HG03025 (cell line): Measurements from ENCODE around the gene SRGN.
"Not testable (repeated sequence)": the region's sequence is repeated elsewhere in the genome, so short reads cannot be mapped to it uniquely, and the experiment has no call there.

Experiments used
- ATAC-seq: cut with Tn5 transposase; IDR thresholded peaks from one replicate; pipeline ENCODE4 v1.9.1; 2021; ENCODE audit warnings: mild to moderate bottlenecking, moderate library complexity; ENCODE audit not compliant: unreplicated experiment, low FRiP score

The SRGN gene, protein sequence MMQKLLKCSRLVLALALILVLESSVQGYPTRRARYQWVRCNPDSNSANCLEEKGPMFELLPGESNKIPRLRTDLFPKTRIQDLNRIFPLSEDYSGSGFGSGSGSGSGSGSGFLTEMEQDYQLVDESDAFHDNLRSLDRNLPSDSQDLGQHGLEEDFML

DNA sequence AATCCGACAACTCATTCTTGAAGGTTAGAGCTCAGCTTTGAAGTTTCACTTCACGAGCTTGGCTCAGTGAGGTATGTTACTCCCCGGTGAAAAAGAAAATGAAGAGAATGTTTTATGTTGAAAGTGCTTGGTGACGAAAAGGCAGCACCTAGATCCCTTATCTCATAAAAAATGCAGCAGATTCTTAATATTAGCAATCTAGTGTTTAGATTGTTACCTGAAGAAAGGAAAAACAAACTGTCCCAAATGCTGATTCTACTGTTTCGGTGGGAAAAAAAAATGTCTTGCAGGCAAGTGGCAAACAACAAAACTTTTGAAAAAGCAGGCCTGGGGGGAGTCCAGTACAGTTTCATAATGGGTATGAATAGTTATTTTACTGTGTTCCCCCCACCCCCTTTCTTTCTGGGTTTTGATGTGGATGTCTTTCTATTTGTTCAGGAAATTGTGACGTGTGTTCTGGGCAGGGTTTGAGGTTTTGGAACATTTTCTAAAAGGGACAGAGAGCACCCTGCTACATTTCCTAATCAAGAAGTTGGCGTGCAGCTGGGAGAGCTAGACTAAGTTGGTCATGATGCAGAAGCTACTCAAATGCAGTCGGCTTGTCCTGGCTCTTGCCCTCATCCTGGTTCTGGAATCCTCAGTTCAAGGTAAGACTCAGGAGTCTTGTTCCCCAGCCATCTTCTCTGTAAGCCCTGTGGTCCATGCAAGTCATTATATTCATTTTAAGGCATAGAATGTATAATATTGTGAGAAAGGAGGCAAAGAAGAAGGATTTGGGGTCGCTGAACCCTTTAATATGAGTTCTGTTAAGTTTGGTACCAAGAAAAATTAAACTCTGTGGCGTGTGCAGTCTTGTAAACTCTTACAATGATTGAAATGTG lies at the start of gene SRGN:
SRGN (plus strand) TSS at position 514 of the 881 bp plus-strand sequence; CDS start at position 569, 55 bp downstream.
- ATAC-seq, result peak; percentile 37

DNA sequence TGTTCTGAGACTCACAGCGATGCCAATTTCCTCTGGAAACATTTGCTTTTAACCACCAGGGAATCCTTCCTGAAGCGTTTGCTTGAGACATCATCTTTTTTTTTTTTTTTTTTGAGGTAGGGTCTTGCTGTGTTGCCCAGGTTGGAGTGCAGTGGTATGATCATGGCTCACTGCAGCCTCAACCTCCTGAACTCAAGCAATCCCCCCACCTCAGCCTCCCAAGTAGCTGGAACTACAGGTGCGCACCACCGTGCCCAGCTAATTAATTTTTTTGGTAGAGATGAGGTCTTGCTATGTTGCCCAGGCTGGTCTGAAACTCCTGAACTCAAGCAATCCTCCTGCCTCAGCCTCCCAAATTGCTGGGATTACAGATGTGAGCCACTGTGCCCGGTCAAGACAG lies 47.0 kb upstream of the SRGN start:
- ATAC-seq, result not testable (repeated sequence)

DNA sequence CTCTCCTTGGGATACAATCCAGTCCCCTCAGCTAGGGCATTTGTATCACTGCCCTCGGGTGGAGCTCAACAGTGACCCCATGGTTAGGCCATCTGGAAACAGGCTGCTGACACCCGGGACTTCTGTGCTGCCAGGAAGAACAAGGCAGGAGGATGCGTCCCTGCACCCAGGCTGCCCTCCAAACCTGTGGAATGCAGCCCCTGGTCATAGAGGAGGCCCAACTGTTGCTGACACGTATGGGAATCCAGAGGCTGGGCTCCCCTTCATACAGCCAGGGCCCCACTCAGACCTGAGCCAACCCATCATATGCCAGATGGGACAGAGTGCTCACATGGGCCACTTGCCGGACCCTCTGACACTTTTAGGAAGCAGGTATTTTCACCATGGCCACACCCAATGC lies 45.5 kb upstream of the SRGN start:
- no peak for ATAC-seq

DNA sequence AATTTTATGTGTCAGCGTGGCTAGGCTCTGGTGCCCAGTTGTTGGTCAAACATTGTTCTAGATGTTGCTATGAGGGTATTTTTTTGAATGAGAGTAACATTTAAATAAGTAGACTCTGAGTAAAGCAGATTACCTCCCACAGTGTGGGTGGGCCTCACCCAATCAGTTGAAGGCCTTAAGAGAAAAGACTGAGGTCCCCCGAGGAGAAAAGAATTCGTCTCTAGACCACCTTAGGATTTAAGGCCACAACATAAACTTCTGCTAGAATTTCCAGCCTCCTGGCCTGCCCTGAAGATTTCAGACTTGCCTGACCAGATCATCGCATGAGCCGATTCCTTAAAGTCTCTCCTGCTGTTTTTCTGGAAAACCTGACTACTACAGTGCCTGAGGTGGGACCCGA lies 45.1 kb upstream of the SRGN start:
- ATAC-seq, result no peak

DNA sequence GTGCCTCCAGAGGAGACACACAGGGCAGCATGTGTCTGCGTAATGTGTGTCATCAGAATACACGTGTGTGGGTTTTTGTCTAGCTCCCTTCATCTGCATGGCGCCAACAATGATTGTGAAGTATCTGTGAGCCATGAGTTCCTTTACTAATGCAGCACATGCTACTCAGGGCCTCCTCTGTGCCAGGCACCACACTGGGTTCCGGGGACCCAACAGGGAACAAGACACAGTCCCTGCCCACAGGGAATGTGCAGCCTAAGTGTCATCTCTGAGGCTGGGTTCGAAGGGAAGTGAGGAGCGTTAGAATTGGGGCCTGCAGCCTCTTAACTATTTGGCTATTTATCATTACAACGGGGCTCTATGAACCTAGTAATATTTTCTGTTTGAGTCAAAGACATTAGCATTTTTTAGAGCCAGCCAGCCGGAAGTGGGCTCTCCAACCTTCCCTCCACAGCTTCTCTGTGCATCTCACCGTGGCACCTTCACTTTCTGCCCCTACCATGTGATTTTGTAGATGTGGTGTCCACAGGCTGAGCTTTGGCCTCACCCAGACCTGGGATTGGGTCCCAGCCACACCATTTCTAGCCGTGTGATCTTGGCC lies 43.9 kb upstream of the SRGN start:
- peak; percentile 35 for ATAC-seq

DNA sequence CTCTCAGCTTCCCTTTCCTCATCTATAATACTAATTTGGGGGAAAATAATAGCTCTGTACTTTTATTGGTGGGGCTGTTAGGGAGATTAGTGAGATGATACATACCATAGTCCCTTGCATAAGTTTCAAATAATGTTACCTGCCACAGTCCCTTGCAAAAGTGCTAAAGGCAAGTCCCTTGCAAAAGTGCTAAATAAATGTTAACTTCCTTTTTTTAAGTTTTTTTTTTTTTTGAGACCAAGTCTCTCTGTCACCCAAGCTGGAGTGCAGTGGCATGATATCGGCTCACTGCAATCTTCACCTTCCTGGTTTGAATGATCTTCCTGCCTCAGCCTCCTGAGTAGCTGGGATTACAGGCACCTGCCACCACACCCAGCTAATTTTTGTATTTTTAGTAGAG lies 43.4 kb upstream of the SRGN start:
- no peak for ATAC-seq

DNA sequence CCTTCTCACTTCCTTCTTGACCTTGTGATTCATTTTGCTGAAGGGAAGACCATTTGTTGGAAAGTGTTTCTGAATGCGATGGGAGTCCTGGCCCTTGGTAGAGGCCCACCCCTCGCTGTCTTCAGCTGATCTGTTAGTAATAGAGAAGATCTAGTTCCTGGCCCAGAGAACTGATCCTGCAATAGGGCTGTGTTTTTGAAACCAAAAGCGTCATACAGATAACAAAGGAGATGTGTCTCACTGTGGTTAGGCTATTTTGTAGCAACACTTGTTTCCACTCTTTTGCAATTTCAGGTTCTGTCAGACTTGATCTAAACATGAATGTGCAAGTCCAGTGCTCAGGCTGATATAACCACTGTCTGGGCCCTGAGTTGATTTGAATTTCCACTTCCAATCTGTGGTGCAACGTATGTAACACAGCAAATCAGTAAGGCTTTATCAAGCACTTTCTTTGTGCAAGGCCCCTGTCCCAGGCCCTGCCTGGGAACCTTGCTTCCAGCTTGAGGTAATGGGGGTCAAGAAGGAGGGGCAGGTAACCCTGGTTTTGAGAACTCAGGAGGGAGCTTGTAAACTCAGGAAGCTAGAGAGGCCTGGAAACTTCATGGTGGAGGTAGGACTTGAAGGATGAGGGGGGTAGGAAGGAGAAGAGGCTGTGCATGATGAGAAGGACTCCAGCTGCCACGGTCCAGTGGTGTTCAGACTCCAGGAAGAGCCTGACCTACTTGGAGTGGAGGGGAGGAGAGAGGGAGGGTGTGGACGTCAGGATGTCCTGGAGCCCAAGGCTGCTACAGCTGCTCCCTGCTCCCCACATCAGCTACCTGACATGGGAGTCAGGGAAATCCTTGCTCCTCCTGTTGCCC lies 42.2 kb upstream of the SRGN start:
- ATAC-seq, result peak; percentile 46

DNA sequence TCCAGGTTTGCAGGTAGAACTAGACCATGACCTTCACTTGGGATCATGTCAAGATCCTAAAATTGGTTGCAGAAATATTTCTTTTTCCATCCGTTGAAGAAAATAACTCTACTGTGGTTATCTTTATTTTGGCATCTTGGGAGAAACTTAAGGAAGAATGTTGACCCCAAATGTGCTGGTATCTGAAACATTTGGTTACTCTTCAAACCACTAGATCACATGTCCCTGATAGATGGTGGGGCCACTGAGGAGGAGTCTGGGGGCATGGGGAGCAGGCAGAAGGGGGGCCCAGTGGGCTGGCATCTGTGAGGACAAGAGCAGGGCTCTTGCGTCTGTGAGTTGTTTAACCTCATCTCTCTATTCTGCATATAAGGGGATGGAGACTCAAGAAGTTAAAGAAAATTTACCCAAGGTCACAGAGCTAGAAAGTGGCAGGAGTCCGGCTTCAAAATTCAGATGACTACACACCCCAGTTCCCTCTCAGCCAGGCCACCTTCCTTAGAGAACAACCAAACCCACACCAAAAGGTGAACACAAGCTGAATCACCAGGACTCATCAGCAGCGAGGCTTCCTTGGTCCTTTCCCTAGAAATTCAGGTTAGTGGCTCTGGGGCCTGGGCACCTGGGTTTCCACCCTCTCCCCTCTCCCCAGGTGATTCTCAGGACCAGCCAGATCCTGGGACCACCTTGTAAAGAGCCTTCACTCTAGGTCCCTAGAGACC lies 40.6 kb upstream of the SRGN start:
- ATAC-seq, result no peak

DNA sequence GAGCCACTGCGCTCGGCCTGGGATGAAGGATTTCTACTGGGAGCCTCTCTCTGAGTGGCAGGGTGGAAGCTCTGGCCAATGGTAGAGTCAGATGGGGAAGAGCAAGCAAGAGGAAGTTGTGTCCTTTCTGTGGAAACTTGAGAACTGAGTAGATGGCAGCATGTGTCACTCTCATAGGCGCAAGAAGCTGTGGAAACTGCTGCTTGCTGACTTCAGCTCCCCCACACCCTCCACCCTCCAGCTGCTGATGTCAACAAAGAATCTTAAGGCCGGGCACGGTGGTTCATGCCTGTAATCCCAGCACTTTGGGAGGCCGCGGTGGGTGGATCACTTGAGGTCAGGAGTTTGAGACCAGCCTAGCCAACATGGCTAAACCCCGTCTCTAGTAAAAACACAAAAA lies 39.8 kb upstream of the SRGN start:
- ATAC-seq, result no peak

DNA sequence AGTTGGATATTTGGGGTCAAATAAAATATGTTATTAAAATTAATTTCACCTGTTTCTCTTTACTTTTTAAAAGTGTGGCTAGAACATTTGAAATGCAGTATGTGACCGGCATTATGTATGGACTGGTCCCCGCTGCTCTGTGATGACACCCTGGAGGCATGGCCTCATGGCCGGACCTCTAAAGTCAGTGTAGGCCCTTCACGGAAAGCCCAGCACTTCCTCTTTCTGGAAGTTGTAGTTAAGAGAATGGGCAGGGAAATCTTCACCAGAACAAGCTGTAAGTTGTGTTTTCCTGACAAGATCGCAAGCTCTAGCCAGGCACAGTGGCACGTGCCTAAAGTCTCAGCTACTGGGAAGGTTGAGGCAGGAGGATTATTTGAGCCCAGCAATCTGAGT lies 38.3 kb upstream of the SRGN start:
- no peak for ATAC-seq

DNA sequence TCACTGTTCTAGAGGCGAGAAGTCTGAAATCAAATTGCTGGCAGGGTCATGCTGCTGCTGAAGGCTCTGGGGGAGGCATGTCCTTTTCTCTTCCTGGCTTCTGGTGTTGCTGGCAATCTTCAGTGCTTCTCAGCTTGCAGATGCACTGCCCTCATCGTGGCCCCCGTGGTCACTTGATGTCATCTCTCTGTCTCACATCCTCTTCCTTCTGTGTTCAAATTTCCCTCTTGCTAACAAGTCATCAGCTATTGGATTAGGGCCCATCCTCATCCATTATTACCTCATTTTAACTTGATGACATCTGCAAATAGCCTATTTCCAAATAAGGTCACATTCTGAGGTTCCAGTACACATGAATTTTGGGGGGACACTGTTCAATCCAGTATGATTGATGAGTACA lies 36.6 kb upstream of the SRGN start:
- ATAC-seq, result no peak

DNA sequence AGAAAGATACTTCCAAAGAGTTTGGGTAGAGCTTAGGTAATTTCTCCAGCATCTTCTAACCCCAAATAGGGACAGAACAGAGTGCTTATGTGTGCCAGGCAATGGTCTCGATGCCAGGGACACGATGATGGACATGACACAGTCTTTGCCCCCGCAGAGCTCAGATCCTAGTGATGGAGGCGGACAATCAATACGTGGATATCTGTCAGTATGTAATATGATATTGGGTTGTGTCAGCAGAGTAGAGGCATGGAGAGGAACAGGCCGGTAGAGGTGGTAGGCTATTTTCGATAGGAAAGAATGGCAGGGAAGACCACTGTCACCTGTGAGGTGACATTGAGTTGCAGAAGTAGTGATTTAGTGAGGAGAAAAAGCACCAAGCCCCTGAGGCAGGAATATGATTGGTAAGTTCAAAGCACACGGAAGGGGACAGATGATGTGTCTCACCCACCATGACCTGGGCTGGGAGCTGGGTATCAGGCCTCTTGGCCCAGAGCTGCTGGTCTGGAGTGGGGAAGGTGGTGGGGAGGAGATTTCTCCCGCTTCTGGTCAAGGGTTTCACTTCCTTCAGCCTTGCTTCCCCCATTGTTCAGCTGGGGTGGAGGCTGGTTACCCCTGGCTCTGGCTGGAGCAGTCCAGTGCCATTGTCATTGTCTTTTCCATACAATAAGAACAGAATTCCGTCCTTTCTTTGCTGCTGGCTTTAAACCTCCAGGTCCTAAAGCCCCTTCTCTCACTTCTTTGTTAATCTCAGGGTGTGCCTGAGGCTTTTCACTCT lies 36.0 kb upstream of the SRGN start:
- no peak for ATAC-seq

DNA sequence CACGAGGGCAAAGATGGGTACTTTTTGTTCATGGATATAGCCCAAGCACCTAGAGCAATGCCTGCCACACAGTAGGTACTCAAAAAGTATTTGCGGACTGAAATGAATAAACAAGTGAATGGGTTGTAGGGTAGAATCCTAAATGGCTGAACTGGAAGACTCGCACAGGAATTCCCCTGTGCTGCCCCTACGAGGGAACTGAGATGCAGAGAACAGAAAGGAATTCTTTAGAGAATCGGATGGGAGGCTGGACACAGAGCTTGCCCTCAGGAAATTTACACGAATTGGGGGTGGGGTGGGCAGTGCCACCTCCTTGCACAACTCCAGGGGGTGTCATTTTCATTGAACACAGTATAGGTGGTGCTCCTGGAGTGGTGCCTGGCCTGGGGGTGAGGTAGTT lies 35.2 kb upstream of the SRGN start:
- no peak for ATAC-seq

DNA sequence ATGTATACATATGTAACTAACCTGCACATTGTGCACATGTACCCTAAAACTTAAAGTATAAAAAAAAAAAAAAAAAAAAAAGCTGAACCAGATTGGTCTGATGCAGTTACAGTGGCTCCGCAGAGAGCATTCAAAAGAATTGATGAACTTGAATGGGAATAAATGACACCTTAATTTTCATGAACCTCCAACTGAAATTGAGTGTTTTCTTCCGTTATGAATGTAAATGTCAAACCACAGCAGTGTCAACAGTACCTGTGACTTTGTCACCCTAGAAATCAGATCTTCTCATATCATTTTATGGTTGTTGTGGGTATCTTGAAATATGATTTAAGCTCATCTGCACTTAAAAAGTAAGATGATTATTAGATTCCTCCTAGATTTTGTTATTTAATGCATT lies 32.7 kb upstream of the SRGN start:
- no peak for ATAC-seq

DNA sequence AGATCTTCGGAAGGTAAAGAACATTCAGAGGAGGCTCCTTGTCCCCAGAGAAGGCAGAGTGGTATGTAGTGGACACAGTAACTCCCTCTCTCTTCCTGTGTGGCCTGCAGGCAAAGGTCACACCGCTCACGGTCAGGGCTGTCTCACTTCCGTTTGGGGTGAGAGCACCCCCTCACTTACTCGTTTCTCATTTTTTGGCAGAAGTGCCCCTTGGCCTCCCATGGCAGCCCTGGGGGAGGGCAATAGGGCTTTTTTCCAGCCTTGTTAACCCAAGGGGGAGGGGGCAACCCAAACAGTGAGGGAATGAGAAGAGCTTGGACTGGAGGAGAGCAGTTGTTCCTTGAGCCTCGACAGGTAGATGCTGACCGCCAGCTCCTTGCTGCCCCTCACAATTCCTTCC lies 31.8 kb upstream of the SRGN start:
- ATAC-seq, result no peak

DNA sequence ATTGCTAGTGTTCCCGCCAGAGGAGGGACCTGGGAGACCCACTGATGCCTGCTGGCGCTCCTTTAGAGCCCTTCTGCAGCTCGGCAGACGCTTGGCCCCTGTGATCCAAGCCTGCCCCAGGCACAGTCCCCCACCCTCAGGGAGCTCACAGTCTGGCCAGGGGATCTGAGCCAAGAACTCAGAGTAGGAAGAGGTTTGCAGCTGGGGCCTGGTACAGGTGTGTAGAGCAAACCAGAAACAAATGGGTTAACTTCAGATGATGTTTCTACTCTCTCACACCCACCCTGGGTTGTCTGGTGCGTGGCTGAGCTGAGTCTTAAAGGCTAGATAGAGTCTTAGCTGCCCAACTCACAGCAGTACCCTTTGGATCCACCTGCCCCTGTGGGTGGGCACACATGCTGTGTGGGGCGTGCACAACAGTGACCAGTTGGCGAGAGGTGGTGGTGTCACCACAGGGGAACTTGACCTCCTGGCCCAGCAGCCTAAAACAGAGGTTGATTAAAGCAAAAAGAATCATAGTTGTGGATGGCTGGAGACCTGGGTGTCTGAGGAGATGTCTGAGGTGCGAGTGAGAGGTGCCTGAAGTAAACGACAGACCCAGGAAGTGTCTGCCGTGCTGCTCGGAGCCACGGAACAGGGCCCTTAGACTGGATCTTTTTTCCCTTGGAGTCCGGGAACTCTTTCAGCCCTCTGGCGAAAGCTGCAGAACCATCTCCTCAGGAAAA lies 31.2 kb upstream of the SRGN start:
- ATAC-seq, result no peak

DNA sequence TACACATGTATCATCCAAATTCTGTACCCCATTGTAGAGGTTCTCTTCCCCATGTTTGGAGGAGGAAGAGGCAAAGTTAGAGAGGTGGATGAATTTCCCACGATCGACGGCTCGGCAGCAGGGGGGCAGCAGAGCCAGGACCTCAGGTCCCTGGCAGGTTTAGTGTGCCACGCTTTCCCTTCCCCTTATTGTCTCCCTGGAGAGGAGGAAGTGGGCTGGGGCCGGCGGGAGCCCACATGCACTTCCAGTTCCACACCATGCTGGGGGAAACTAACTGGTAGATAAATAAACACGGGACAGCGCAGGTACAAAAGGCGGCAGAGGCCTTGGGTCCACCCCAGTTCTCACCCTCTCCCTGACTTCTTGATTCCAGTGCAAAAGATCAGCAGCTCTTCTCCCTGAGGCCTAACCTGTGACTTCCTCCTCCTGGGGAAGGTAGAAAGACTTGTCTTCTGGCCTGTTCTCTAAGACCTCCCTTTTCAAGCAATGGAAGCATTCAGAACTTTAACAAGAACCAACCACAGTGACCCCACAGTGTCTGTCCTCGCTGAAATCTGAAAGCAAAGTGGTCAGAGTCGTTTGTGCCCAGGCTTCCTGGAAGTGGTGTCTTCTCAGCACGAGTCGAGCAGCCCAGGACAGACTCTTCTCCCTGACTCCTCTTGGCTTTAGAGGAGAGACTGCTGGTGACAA lies 30.5 kb upstream of the SRGN start:
- ATAC-seq, result no peak

DNA sequence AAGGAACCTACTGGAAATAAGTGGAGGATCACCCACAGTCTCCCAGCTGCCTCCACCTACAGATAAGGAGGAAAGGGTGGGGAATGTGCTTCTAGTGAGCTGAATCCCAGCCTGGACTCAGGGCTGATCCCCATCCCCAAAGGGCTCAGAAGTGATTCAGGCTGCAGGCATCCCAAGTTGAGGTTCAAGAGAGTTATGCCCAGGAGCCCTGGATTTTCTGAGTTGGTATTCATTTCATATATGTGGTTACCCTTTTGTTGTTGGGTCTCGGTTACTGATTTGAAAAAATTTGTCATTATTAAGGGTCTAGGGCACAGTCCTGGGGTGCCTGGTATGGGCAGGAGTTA lies 30.0 kb upstream of the SRGN start:
- no peak for ATAC-seq
